Caco-2 (cell line): Measurements from ENCODE around the gene FAM135A. TPM values are rescaled to one million over a fixed set of nuclear protein-coding genes. Genes with fewer than 3 reads are reported as not detected.

Experiments used
- BruUV-seq: library from RNA; stranded (reverse); fragments of 400-500 nt; replicated peaks from 2 replicates; lab custom pipeline; 2021; lab: Mats Ljungman, UMichigan
- CTCF ChIA-PET: fragments of 300-600 bp; sonication (Branson Sonifier 250); formaldehyde crosslinking; loops from one replicate; lab custom pipeline; 2022; ENCODE audit warnings: antibody characterized with exemption; lab: Charles Lee
- POLR2A ChIA-PET: fragments of 300-600 bp; sonication (Branson Sonifier 250); formaldehyde crosslinking; loops from one replicate; lab custom pipeline; 2022; ENCODE audit warnings: antibody characterized with exemption; lab: Charles Lee
- DNase-seq, 2 experiments: peaks; one replicate each; pipeline versions ENCODE4 v3.0.0 to v3.0.0-alpha.2; 2020 to 2022
- H3K27me3 ChIP-seq: replicated peaks from 2 replicates; pipeline ENCODE4 v1.6.0; 2011; ENCODE audit warnings: low read length; ENCODE audit not compliant: control insufficient read depth, insufficient read depth
- H3K36me3 ChIP-seq: 2 replicates; pipeline ENCODE4 v1.5.1; 2011; ENCODE audit warnings: low read length; ENCODE audit not compliant: control insufficient read depth, insufficient read depth
- H3K4me1 ChIP-seq: fragments of 250-450 bp; sonication (Bioruptor Pico); 2 replicates; pipeline ENCODE4 v1.5.1; 2020; ENCODE audit warnings: mild to moderate bottlenecking
- H3K4me3 ChIP-seq: 2 replicates; pipeline ENCODE4 v1.5.1; 2011; ENCODE audit warnings: low read depth, mild to moderate bottlenecking, control low read depth, low read length
- H3K9me3 ChIP-seq: fragments of 250-450 bp; sonication (Bioruptor Pico); 2 replicates; pipeline ENCODE4 v1.5.1; 2020; ENCODE audit warnings: mild to moderate bottlenecking, moderate library complexity
- H3K27ac Mint-ChIP-seq: one replicate; pipeline ENCODE4 v1.8.0; 2022; ENCODE audit warnings: mixed read lengths; ENCODE audit not compliant: unreplicated experiment
- H3K27me3 Mint-ChIP-seq: one replicate; pipeline ENCODE4 v1.8.0; 2022; ENCODE audit warnings: mixed read lengths; ENCODE audit not compliant: insufficient read depth, unreplicated experiment
- H3K36me3 Mint-ChIP-seq: one replicate; pipeline ENCODE4 v1.8.0; 2022; ENCODE audit warnings: mild to moderate bottlenecking, mixed read lengths; ENCODE audit not compliant: insufficient read depth, unreplicated experiment
- H3K4me1 Mint-ChIP-seq: one replicate; pipeline ENCODE4 v1.8.0; 2022; ENCODE audit warnings: low read depth, mixed read lengths; ENCODE audit not compliant: unreplicated experiment
- H3K4me3 Mint-ChIP-seq: one replicate; pipeline ENCODE4 v1.8.0; 2022; ENCODE audit warnings: mild to moderate bottlenecking, moderate library complexity, mixed read lengths; ENCODE audit not compliant: unreplicated experiment
- H3K9me3 Mint-ChIP-seq: one replicate; pipeline ENCODE4 v1.8.0; 2022; ENCODE audit warnings: mixed read lengths; ENCODE audit not compliant: unreplicated experiment
- intact Hi-C: fragments of 100-400 bp; cut with micrococcal nuclease; formaldehyde crosslinking; loops from one replicate; pipeline ENCODE4 v1.10.0; 2022; ENCODE audit not compliant: unreplicated experiment
- total RNA-seq: library from RNA; stranded (reverse); gene quantifications from 2 replicates; pipeline ENCODE4 v1.2.3, GENCODE V29; 2022
- TF ChIP-seq, protein P1 (sequence below), 2 experiments: fragments of 200-600 bp in 1 of 2; IDR thresholded peaks; 1 replicate in 1 of 2; 2 replicates in 1 of 2; pipeline versions ENCODE4 v1.5.1 to v1.8.0; 2011 to 2022; ENCODE audit warnings: antibody characterized with exemption in 1 of 2, control low read depth in 1 of 2, inconsistent platforms in 1 of 2, low read depth in 1 of 2, low read length in 1 of 2, mild to moderate bottlenecking in 1 of 2, moderate library complexity in 1 of 2; ENCODE audit not compliant: insufficient read depth in 1 of 2, severe bottlenecking in 1 of 2, unreplicated experiment in 1 of 2

FAM135A gene
- total RNA-seq, 1 experiment from 2014 or later = 18.7 TPM

DNA sequence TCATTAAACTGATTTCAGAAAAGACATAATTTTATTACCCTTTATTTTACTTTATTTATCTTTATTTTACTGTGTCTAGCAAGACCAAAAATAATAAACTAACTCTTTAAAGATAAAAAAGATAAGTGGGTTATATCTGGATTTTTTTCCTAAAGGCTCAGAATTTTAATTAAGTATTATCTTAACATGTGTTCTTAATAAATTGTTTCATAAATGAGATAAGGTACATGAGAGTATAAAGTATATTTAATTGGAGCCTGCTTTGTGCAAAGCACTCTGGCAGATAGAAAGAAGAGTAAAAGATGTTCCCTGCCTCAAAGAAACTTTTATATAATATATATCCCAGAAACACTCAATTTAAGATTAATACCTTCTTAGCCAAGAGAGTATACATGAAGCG lies 8.7 kb upstream of the FAM135A start:
- POLR2A ChIA-PET = no interaction called here
- Histone ChIP-seq H3K9me3 (no peaks in the 10 kb centered on the region), H3K4me3 (no peak overlapping the region), H3K27me3 (no peaks in the 10 kb centered on the region), H3K36me3 (no peaks in the 10 kb centered on the region), H3K4me1 (0 out of 2 replicates have a peak, but pooled peaks cover 7% of the 10 kb centered on the region)
- BruUV-seq = no TSS peak
- H3K4me3 Mint-ChIP-seq = no peak overlapping the region
- no peak overlapping the region for H3K27ac Mint-ChIP-seq
- CTCF ChIA-PET = no interaction called here
- DNase-seq = no peak
- no peaks in the 10 kb centered on the region for H3K36me3 Mint-ChIP-seq
- no peaks in the 10 kb centered on the region for H3K9me3 Mint-ChIP-seq
- TF ChIP-seq, protein P1, sequence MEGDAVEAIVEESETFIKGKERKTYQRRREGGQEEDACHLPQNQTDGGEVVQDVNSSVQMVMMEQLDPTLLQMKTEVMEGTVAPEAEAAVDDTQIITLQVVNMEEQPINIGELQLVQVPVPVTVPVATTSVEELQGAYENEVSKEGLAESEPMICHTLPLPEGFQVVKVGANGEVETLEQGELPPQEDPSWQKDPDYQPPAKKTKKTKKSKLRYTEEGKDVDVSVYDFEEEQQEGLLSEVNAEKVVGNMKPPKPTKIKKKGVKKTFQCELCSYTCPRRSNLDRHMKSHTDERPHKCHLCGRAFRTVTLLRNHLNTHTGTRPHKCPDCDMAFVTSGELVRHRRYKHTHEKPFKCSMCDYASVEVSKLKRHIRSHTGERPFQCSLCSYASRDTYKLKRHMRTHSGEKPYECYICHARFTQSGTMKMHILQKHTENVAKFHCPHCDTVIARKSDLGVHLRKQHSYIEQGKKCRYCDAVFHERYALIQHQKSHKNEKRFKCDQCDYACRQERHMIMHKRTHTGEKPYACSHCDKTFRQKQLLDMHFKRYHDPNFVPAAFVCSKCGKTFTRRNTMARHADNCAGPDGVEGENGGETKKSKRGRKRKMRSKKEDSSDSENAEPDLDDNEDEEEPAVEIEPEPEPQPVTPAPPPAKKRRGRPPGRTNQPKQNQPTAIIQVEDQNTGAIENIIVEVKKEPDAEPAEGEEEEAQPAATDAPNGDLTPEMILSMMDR (IDR thresholded peaks at IDR 0.05; ENCODE audit: insufficient read depth in 1 of 2, low read depth in 1 of 2, low read length in 1 of 2, severe bottlenecking in 1 of 2, unreplicated experiment in 1 of 2) = no peak
- intact Hi-C loops = no loop called here
- peaks cover 14% of the 10 kb centered on the region for H3K4me1 Mint-ChIP-seq
- H3K27me3 Mint-ChIP-seq = no peaks in the 10 kb centered on the region

DNA sequence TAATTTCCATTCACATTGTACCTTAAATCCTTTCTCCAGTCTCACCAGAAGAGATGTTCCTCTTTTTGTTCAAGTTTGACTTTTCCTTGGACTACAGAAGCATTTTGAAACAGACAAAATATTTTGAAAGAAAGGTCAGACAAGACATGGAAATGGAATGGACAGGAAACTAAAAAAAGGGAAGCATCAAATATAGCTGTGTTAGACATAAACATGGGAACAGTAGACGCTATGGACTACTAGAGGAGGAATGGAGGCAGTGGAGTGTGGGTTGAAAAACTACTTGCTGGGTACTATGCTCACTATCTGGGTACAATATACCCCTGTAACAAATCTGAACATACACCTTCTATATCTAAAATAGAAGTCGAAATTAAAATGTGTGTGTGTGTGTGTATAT lies 4.1 kb upstream of the FAM135A start:
- no peaks in the 10 kb centered on the region for H3K9me3 Mint-ChIP-seq
- H3K4me3 Mint-ChIP-seq = no peak overlapping the region
- peaks cover 20% of the 10 kb centered on the region for H3K4me1 ChIP-seq

DNA sequence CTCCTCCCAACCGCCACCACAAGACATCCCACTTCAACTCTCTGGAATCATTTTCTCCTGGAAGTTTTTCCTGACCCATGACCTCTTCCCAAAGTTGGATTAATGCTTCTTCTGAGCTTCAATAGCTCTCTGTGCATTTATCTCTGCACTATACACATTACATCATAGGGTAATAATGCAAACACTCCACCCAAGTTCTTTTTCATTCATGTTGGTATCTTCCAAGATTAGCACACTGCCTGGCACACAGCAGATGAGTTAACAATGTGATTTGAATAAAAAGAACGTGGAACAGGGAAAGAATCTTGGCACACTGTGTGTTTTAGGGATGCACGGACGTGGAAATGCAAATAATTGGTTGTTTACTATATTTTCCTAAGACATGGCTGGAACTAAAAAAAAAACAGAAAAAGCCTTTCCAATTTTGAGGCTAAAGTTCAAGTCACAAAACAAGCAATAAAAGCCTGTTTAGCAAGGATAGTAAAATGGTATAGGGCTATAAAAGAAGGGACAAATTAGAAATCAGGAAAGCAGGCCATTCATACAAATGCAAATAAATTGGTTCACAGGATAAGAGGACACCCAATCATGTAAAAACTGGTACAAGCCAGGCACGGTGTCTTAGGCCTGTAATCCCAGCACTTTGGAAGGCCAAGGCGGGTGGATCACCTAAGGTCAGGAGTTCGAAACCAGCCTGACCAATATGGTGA lies 1.6 kb upstream of the FAM135A start:
- TF ChIP-seq, protein P1 (IDR thresholded peaks at IDR 0.05; ENCODE audit: insufficient read depth in 1 of 2, low read depth in 1 of 2, low read length in 1 of 2, severe bottlenecking in 1 of 2, unreplicated experiment in 1 of 2) = no peak
- H3K4me3 Mint-ChIP-seq = peak overlapping the region; percentile 94
- no peak for DNase-seq
- Histone ChIP-seq H3K4me3 (no peak overlapping the region), H3K4me1 (peaks cover 26% of the 10 kb centered on the region), H3K9me3 (no peaks in the 10 kb centered on the region), H3K27me3 (no peaks in the 10 kb centered on the region), H3K36me3 (no peaks in the 10 kb centered on the region)
- CTCF ChIA-PET = interaction anchor here (0.8 to 0.9 kb wide), 2 partner anchors 13 to 46 kb away, joined by 3 to 8 read pairs; no protein-coding TSS in a partner anchor
- intact Hi-C loops = loop anchor here (2.0 kb wide), 1 partner anchor 41 kb away; no protein-coding TSS in a partner anchor
- H3K36me3 Mint-ChIP-seq = peaks cover 6% of the 10 kb centered on the region
- H3K27ac Mint-ChIP-seq = peak overlapping the region; percentile 70
- no peaks in the 10 kb centered on the region for H3K9me3 Mint-ChIP-seq
- POLR2A ChIA-PET = interaction anchor here (2.4 kb wide), 1 partner anchor 13 kb away, joined by 36 read pairs; no protein-coding TSS in a partner anchor
- no TSS peak for BruUV-seq
- H3K27me3 Mint-ChIP-seq = no peaks in the 10 kb centered on the region
- peaks cover 8% of the 10 kb centered on the region for H3K4me1 Mint-ChIP-seq

More for the DNA sequence above, 4.1 kb upstream of the FAM135A start:
- H3K9me3 ChIP-seq = no peaks in the 10 kb centered on the region
- ChIA-PET POLR2A (no interaction called here), CTCF (no interaction called here)
- DNase-seq = no peak
- peaks cover 8% of the 10 kb centered on the region for H3K4me1 Mint-ChIP-seq
- H3K27me3 Mint-ChIP-seq = no peaks in the 10 kb centered on the region
- no peak overlapping the region for H3K4me3 ChIP-seq
- no peaks in the 10 kb centered on the region for H3K36me3 ChIP-seq
- TF ChIP-seq, protein P1 (IDR thresholded peaks at IDR 0.05; ENCODE audit: insufficient read depth in 1 of 2, low read depth in 1 of 2, low read length in 1 of 2, severe bottlenecking in 1 of 2, unreplicated experiment in 1 of 2) = no peak
- H3K27ac Mint-ChIP-seq = no peak overlapping the region
- intact Hi-C loops = no loop called here
- H3K27me3 ChIP-seq = no peaks in the 10 kb centered on the region
- BruUV-seq = no TSS peak
- peaks cover 6% of the 10 kb centered on the region for H3K36me3 Mint-ChIP-seq
